ENCODE data around the gene PSMD7. TPM values are rescaled to one million over a fixed set of nuclear protein-coding genes. Genes with fewer than 3 reads are reported as not detected.

The PSMD7 gene
- total and polyA plus RNA-seq, 2 of the 4 experiments (the other 2 are of a cell fraction) = 80.8 to 98.3 TPM

DNA sequence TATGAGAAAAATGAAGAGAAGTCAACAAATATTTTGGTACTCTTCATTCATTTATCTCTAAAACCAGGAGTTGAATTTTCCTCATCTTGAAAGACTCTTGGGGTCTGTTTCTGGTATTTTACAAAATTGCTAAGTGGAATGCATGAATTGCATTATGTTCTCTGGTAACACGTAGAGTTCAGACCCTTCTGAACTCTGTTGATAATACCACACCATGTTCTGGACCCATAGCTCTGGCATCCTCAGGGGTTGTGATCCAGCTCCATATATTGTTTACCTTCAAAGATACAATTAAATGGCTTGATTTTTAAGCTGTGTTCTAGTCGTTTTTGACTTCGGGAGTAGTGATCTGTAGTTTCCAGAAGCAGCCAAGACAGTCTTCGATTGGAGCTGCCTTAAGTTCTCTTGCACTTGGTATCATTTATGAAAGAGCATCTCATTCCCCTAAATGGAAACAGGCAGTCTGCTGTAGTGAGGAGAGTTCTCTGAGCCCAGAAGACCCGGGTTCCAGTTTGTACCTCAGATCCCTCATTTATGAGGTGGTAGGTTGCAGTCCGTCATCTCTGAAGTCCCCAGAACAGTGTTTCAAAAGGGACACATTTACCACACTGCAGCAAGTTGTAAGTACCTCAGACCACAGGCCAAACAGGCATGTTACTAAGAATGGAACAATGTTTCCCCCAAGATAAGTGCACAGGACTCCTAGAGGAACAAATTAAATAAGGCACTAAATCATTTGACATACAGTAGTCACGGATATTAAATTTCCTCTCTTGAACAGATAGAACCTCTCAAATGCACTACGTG is 9.6 kb downstream of the PSMD7 start:
- intact Hi-C loops (cut with micrococcal nuclease) = no loop called here
- Histone ChIP-seq H4K8ac (ENCODE audit: low read depth in 2 of 2, low read length in 2 of 2) (no peak overlapping the region), H3K4me2 (ENCODE audit: low read depth, low read length) (no peak overlapping the region), H2BK15ac (ENCODE audit: low read depth, low read length) (no peak overlapping the region), H3K23ac (ENCODE audit: low read depth, low read length) (no peak overlapping the region), H4K20me1 (ENCODE audit: insufficient read depth, low read length) (peaks cover 3% of the 10 kb centered on the region; the same call in 1 of the 2 replicates), H3K27me3 (ENCODE audit: control insufficient read depth, insufficient read depth, low read length) (no peaks in the 10 kb centered on the region), H4K5ac (ENCODE audit: low read depth, low read length) (no peak overlapping the region), H3K18ac (ENCODE audit: low read depth, low read length) (no peak overlapping the region), H3K9ac (ENCODE audit: low read depth, low read length) (no peak overlapping the region), H2BK5ac (ENCODE audit: low read depth, low read length, poor library complexity, severe bottlenecking) (no peak overlapping the region), H3K4me3 (ENCODE audit: insufficient read depth, low read depth, low read length) (no peak overlapping the region), H2AK5ac (ENCODE audit: low read depth, low read length) (no peak overlapping the region), H3K56ac (ENCODE audit: extremely low read depth, insufficient read depth, low read length) (no peak overlapping the region), H3K9me3 (ENCODE audit: control insufficient read depth, insufficient read depth, low read length) (no peaks in the 10 kb centered on the region), H3K4ac (ENCODE audit: low read depth, low read length) (no peak overlapping the region), H2BK120ac (ENCODE audit: low read depth, low read length) (no peak overlapping the region), H2AFZ (replicated peaks; ENCODE audit: low read length, poor library complexity) (no peak overlapping the region), H3K36me3 (ENCODE audit: control insufficient read depth, insufficient read depth, low read length) (peaks cover 41% of the 10 kb centered on the region), H3K4me1 (ENCODE audit: control insufficient read depth, insufficient read depth, low read length) (no peaks in the 10 kb centered on the region), H4K91ac (ENCODE audit: insufficient read depth, low read depth, low read length) (no peak overlapping the region), H3K14ac (replicated peaks; ENCODE audit: low read depth, low read length) (no peak overlapping the region), H2BK20ac (ENCODE audit: low read depth, low read length) (no peak overlapping the region), H3K79me1 (ENCODE audit: low read depth in 1 of 2, low read length in 2 of 2) (peaks cover 8 to 14% of the 10 kb centered on the region in 2 experiments; a peak in 3 of 4 replicates), H2AK9ac (replicated peaks; ENCODE audit: low read depth, low read length, poor library complexity) (no peak overlapping the region), H3K27ac (ENCODE audit: insufficient read depth, low read length) (no peak overlapping the region), H3K9me1 (ENCODE audit: insufficient read depth, low read length) (no peaks in the 10 kb centered on the region)
- 93% methylated on average over 3 of the region's 8 CpGs; no CpG with 5 or more reads in 1 of the 2 experiments for WGBS, 2 experiments (ENCODE audit: extremely low coverage in 2 of 2, insufficient read length in 1 of 2)
- POLR2A ChIA-PET (ENCODE audit: unreplicated experiment) = no interaction called here
- ATAC-seq (ENCODE audit: low read depth) = no peak
- dilution Hi-C loops (cut with HindIII; ENCODE audit: low sequenced_read_pairs, unreplicated experiment) = no loop called here
- no peak for DNase-seq
- CTCF ChIA-PET = no interaction called here
- TF ChIP-seq RAD21 (IDR thresholded peaks at IDR 0.05; ENCODE audit: low read length) = no peak
- no peak for TF ChIP-seq CHD1 (IDR thresholded peaks at IDR 0.05; ENCODE audit: low read depth, low read length)
- TF ChIP-seq, protein P1, sequence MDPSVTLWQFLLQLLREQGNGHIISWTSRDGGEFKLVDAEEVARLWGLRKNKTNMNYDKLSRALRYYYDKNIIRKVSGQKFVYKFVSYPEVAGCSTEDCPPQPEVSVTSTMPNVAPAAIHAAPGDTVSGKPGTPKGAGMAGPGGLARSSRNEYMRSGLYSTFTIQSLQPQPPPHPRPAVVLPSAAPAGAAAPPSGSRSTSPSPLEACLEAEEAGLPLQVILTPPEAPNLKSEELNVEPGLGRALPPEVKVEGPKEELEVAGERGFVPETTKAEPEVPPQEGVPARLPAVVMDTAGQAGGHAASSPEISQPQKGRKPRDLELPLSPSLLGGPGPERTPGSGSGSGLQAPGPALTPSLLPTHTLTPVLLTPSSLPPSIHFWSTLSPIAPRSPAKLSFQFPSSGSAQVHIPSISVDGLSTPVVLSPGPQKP (IDR thresholded peaks at IDR 0.05; ENCODE audit: borderline replicate concordance, low read depth, low read length) = no peak
- TF ChIP-seq, protein P2, sequence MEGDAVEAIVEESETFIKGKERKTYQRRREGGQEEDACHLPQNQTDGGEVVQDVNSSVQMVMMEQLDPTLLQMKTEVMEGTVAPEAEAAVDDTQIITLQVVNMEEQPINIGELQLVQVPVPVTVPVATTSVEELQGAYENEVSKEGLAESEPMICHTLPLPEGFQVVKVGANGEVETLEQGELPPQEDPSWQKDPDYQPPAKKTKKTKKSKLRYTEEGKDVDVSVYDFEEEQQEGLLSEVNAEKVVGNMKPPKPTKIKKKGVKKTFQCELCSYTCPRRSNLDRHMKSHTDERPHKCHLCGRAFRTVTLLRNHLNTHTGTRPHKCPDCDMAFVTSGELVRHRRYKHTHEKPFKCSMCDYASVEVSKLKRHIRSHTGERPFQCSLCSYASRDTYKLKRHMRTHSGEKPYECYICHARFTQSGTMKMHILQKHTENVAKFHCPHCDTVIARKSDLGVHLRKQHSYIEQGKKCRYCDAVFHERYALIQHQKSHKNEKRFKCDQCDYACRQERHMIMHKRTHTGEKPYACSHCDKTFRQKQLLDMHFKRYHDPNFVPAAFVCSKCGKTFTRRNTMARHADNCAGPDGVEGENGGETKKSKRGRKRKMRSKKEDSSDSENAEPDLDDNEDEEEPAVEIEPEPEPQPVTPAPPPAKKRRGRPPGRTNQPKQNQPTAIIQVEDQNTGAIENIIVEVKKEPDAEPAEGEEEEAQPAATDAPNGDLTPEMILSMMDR (conservative IDR thresholded peaks at IDR 0.05; ENCODE audit: low read depth, low read length) = no peak
- no peak for TF ChIP-seq POLR2A (IDR thresholded peaks at IDR 0.05; ENCODE audit: low read depth, low read length)
- TF ChIP-seq MAFK (IDR thresholded peaks at IDR 0.05; ENCODE audit: low read depth, low read length) = no peak
- TF ChIP-seq, protein P3, sequence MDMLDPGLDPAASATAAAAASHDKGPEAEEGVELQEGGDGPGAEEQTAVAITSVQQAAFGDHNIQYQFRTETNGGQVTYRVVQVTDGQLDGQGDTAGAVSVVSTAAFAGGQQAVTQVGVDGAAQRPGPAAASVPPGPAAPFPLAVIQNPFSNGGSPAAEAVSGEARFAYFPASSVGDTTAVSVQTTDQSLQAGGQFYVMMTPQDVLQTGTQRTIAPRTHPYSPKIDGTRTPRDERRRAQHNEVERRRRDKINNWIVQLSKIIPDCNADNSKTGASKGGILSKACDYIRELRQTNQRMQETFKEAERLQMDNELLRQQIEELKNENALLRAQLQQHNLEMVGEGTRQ (IDR thresholded peaks at IDR 0.05; ENCODE audit: low read depth, low read length) = no peak
- no peak for TF ChIP-seq BHLHE40 (IDR thresholded peaks at IDR 0.05; ENCODE audit: low read depth, low read length)
- TF ChIP-seq SMC3 (IDR thresholded peaks at IDR 0.05; ENCODE audit: low read depth, low read length) = no peak
- BruUV-seq (replicated peaks) = no TSS peak
- in situ Hi-C loops (cut with MboI; ENCODE audit: low sequenced_read_pairs) = loop anchor here (10.0 kb wide), 1 partner anchor 129 kb away; no protein-coding TSS in a partner anchor
